ENCODE data around the gene PFKFB3. TPM values are rescaled to one million over a fixed set of nuclear protein-coding genes. Genes with fewer than 3 reads are reported as not detected.

PFKFB3 gene
- total and polyA plus RNA-seq, 2 of the 13 experiments (the other 11 are each of a cell fraction or from before 2014, with no cell fraction given): 1.2 to 13.3 TPM

DNA sequence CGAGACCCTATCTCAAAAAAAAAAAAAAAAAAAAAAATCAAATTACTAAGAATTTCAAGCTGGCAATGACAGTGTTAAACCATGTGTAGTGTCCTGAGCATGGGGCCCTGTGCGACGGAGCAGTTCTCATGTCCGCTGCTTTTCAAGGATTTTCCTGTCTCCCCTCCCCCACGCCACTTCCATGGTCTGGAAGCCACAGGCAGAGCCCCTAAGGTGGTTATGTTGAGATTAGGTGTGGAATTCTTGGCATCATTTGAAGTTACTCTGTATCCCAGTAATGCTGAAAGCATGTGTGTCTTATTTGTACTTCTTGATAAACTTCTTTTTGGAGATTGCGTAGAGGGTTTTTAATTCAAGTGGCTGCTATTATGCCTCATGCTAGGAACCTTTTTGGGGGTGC lies 65.2 kb downstream of the PFKFB3 start (continued):
- TF ChIP-seq, protein P1, sequence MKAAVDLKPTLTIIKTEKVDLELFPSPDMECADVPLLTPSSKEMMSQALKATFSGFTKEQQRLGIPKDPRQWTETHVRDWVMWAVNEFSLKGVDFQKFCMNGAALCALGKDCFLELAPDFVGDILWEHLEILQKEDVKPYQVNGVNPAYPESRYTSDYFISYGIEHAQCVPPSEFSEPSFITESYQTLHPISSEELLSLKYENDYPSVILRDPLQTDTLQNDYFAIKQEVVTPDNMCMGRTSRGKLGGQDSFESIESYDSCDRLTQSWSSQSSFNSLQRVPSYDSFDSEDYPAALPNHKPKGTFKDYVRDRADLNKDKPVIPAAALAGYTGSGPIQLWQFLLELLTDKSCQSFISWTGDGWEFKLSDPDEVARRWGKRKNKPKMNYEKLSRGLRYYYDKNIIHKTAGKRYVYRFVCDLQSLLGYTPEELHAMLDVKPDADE (CRISPR knock-in tag; IDR thresholded peaks at IDR 0.05): no peak
- no peak for TF ChIP-seq ETV5 (CRISPR knock-in tag; IDR thresholded peaks at IDR 0.05; ENCODE audit: borderline replicate concordance)

DNA sequence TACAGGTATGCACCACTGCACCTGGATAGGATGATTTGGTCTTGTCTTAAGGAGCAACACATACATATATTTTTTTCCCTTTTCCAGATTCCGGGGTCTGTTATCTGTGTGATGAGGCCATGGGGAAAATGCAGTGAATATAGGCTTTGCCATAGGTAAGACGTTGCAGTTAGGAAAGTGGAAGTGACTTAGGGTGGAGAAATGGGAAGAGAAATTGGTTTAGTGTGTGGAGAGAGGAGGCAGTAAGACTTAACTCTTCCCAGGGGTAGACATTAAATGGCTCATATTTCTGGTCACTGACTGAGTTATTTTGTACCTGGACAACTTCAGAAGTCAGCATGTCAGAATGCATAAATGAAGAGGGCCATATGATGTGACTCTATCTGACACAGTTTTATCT lies 66.7 kb downstream of the PFKFB3 start:
- H3K9ac ChIP-seq (ENCODE audit: insufficient read depth, low read depth, low read length): no peak overlapping the region
- H2AFZ ChIP-seq (ENCODE audit: low read length): no peak overlapping the region
- in situ Hi-C loops (cut with HindIII; ENCODE audit: extremely low pct_ligation_motif_present, low pct_unique_long_range_greater_than_20kb) (no loop called here), intact Hi-C loops (cut with micrococcal nuclease; ENCODE audit: unreplicated experiment) (no loop called here)
- H3K4me2 ChIP-seq (ENCODE audit: low read depth, low read length): no peak overlapping the region
- H3K4me3 ChIP-seq (replicated peaks in 1 of 3; ENCODE audit: insufficient read depth in 1 of 3, low read depth in 2 of 3, low read length in 3 of 3): no peak overlapping the region
- no peaks in the 10 kb centered on the region for H3K79me2 ChIP-seq (ENCODE audit: insufficient read depth, low read length)
- no peak overlapping the region for H3K27ac ChIP-seq (ENCODE audit: extremely low read length, insufficient read depth, low read length)
- H4K20me1 ChIP-seq (ENCODE audit: insufficient read depth, low read length): no peaks in the 10 kb centered on the region
- FAIRE-seq: no peak
- POLR2A ChIA-PET: no interaction called here
- no peaks in the 10 kb centered on the region for H3K9me3 ChIP-seq (ENCODE audit: low read length)
- no TSS peak for BruUV-seq (replicated peaks)
- 46% methylated on average over 2 of the region's 2 CpGs for WGBS (ENCODE audit: low lambda C conversion rate)
- ATAC-seq: no peak
- no peak for DNase-seq (ENCODE audit: low spot score)
- CTCF ChIA-PET (ENCODE audit: low intra/inter-chr PET ratio, low total read pairs): no interaction called here
- no peaks in the 10 kb centered on the region for H3K36me3 ChIP-seq (replicated peaks in 1 of 2; ENCODE audit: control insufficient read depth in 1 of 2, insufficient read depth in 2 of 2, low read length in 2 of 2)
- peaks cover 31% of the 10 kb centered on the region for H3K4me1 ChIP-seq (ENCODE audit: insufficient read depth, low read length)
- H3K27me3 ChIP-seq (ENCODE audit: control insufficient read depth in 1 of 2, insufficient read depth in 2 of 2, low read length in 2 of 2): peaks cover 1 to 30% of the 10 kb centered on the region in 2 experiments; a peak in 2 of 5 replicates
- TF ChIP-seq MIER2 (CRISPR knock-in tag; IDR thresholded peaks at IDR 0.05): no peak
- TF ChIP-seq, protein P2, sequence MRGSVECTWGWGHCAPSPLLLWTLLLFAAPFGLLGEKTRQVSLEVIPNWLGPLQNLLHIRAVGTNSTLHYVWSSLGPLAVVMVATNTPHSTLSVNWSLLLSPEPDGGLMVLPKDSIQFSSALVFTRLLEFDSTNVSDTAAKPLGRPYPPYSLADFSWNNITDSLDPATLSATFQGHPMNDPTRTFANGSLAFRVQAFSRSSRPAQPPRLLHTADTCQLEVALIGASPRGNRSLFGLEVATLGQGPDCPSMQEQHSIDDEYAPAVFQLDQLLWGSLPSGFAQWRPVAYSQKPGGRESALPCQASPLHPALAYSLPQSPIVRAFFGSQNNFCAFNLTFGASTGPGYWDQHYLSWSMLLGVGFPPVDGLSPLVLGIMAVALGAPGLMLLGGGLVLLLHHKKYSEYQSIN (CRISPR knock-in tag; IDR thresholded peaks at IDR 0.05; ENCODE audit: borderline replicate concordance): no peak
- TF ChIP-seq, protein P3, sequence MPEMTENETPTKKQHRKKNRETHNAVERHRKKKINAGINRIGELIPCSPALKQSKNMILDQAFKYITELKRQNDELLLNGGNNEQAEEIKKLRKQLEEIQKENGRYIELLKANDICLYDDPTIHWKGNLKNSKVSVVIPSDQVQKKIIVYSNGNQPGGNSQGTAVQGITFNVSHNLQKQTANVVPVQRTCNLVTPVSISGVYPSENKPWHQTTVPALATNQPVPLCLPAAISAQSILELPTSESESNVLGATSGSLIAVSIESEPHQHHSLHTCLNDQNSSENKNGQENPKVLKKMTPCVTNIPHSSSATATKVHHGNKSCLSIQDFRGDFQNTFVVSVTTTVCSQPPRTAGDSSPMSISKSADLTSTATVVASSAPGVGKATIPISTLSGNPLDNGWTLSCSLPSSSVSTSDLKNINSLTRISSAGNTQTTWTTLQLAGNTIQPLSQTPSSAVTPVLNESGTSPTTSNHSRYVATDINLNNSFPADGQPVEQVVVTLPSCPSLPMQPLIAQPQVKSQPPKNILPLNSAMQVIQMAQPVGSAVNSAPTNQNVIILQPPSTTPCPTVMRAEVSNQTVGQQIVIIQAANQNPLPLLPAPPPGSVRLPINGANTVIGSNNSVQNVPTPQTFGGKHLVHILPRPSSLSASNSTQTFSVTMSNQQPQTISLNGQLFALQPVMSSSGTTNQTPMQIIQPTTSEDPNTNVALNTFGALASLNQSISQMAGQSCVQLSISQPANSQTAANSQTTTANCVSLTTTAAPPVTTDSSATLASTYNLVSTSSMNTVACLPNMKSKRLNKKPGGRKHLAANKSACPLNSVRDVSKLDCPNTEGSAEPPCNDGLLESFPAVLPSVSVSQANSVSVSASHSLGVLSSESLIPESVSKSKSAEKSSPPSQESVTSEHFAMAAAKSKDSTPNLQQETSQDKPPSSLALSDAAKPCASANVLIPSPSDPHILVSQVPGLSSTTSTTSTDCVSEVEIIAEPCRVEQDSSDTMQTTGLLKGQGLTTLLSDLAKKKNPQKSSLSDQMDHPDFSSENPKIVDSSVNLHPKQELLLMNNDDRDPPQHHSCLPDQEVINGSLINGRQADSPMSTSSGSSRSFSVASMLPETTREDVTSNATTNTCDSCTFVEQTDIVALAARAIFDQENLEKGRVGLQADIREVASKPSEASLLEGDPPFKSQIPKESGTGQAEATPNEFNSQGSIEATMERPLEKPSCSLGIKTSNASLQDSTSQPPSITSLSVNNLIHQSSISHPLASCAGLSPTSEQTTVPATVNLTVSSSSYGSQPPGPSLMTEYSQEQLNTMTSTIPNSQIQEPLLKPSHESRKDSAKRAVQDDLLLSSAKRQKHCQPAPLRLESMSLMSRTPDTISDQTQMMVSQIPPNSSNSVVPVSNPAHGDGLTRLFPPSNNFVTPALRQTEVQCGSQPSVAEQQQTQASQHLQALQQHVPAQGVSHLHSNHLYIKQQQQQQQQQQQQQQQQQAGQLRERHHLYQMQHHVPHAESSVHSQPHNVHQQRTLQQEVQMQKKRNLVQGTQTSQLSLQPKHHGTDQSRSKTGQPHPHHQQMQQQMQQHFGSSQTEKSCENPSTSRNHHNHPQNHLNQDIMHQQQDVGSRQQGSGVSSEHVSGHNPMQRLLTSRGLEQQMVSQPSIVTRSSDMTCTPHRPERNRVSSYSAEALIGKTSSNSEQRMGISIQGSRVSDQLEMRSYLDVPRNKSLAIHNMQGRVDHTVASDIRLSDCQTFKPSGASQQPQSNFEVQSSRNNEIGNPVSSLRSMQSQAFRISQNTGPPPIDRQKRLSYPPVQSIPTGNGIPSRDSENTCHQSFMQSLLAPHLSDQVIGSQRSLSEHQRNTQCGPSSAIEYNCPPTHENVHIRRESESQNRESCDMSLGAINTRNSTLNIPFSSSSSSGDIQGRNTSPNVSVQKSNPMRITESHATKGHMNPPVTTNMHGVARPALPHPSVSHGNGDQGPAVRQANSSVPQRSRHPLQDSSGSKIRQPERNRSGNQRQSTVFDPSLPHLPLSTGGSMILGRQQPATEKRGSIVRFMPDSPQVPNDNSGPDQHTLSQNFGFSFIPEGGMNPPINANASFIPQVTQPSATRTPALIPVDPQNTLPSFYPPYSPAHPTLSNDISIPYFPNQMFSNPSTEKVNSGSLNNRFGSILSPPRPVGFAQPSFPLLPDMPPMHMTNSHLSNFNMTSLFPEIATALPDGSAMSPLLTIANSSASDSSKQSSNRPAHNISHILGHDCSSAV (CRISPR knock-in tag; IDR thresholded peaks at IDR 0.05; ENCODE audit: borderline replicate concordance): no peak
- TF ChIP-seq AKAP8 (CRISPR knock-in tag; IDR thresholded peaks at IDR 0.05): no peak
- no peak for TF ChIP-seq ZNF205 (CRISPR knock-in tag; IDR thresholded peaks at IDR 0.05)
- TF ChIP-seq RXRB (CRISPR knock-in tag; IDR thresholded peaks at IDR 0.05; ENCODE audit: borderline replicate concordance): no peak
